Measurements from ENCODE around the gene DUSP23. TPM values are rescaled to one million over a fixed set of nuclear protein-coding genes. Genes with fewer than 3 reads are reported as not detected.

DUSP23 gene
- total and polyA plus RNA-seq, 8 donors, result 3.6 to 107 (median 80.7) TPM; not detected in 1

- Histone ChIP-seq H3K4me1 (no peaks in the 10 kb centered on the region), H3K27me3 (no peaks in the 10 kb centered on the region), H3K9me3 (peaks cover 0 to 12% (median under 1%) of the 10 kb centered on the region in 4 donors), H3K36me3 (no peaks in the 10 kb centered on the region), H3K4me3 (no peak overlapping the region), H3K27ac (no peak overlapping the region)
- intact Hi-C loops (cut with DNase I; ENCODE audit: low total_unique reads), result no loop called here
- WGBS, 5 donors, result 18 to 33% (median 32%) methylated on average over 3 of the region's 3 CpGs
- no peak for TF ChIP-seq POLR2AphosphoS5 (IDR thresholded peaks at IDR 0.05)
- TF ChIP-seq CTCF (IDR thresholded peaks at IDR 0.05), result no peak
- no peak for TF ChIP-seq POLR2A (IDR thresholded peaks at IDR 0.05)
- no peak for TF ChIP-seq EP300 (IDR thresholded peaks at IDR 0.05)
- DNase-seq, result no peak
Observed at GRCh38 chr1:159746666-159747065, 34.1 kb upstream of the DUSP23 start.

DNA sequence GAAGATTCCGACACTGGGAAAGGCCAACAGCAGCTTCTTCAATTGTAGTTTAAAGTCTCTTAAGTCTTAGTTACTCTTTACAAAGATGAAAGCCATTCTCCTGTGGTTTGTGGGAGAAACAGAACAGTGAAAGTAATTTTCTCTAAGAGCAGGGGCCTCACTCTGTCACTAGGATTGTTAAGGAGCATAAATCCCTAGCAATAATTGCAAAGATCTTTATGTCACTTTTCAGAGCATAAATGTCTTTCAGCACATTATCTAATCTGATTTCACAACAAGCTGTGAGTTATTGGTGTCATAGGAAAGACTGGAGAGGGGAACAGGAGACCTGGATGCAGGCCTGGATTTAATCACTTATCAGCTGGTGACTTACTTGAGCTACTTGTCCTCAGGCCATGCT is 32.4 kb upstream of the DUSP23 start:
- H3K27ac ChIP-seq, result no peak overlapping the region
- no peak overlapping the region for H3K4me3 ChIP-seq
- H3K4me1 ChIP-seq, result no peaks in the 10 kb centered on the region
- intact Hi-C loops (cut with DNase I; ENCODE audit: low total_unique reads), result no loop called here
- no peaks in the 10 kb centered on the region for H3K36me3 ChIP-seq
- H3K27me3 ChIP-seq, result no peaks in the 10 kb centered on the region
- no peak for DNase-seq
- TF ChIP-seq EP300 (IDR thresholded peaks at IDR 0.05), result no peak
- TF ChIP-seq POLR2AphosphoS5 (IDR thresholded peaks at IDR 0.05), result no peak
- TF ChIP-seq CTCF (IDR thresholded peaks at IDR 0.05), result no peak
- TF ChIP-seq POLR2A (IDR thresholded peaks at IDR 0.05), result no peak
- WGBS, 5 donors, result 90 to 100% (median 93%) methylated on average over 1 of the region's 1 CpG
- no peaks in the 10 kb centered on the region for H3K9me3 ChIP-seq

DNA sequence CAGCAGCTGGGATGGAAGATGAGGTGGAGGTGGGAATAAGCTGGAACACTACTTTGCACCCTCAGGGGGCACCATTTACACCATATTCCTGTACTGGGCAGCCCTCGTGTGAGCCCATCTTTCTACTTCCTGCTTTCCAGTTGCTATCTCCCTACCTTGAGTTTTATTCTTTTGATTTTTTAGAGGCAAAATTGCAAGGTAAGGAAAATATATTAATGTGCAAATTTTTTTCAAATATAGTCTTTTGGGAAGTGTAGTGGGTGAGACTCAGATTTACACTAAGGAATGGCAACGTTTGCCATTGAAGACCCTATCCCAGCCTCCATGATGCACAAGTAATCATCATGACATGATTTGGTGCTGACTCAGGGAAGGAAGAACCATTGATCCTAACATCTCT is 31.1 kb upstream of the DUSP23 start:
- no peak overlapping the region for H3K27ac ChIP-seq
- no peak overlapping the region for H3K4me3 ChIP-seq
- no peak for DNase-seq
- H3K27me3 ChIP-seq, result no peaks in the 10 kb centered on the region
- intact Hi-C loops (cut with DNase I; ENCODE audit: low total_unique reads), result no loop called here
- no peaks in the 10 kb centered on the region for H3K9me3 ChIP-seq
- no peaks in the 10 kb centered on the region for H3K4me1 ChIP-seq
- no peak for TF ChIP-seq CTCF (IDR thresholded peaks at IDR 0.05)
- TF ChIP-seq POLR2AphosphoS5 (IDR thresholded peaks at IDR 0.05), result no peak
- TF ChIP-seq POLR2A (IDR thresholded peaks at IDR 0.05), result no peak
- no peak for TF ChIP-seq EP300 (IDR thresholded peaks at IDR 0.05)
- 60 to 84% (median 69%) methylated on average over 2 of the region's 2 CpGs for WGBS, 5 donors
- no peaks in the 10 kb centered on the region for H3K36me3 ChIP-seq

DNA sequence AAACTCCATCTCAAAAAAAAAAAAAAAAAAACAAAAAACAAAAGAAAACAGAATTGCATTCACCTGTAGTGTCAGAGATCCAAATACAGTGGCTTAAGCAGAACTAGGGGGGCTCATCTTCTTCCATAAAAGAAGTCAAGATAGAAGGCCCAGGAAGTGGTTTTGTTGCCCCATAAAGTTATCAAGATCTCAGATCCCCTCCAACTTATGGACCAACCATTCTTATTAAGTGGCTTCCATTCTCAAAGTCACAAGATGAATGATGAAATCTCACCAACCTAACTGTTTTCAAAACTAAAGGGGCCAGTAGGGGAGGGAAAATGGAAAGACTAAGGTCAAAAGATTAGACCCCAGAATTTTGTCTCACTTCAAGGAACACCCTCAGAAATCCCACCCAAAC is 30.1 kb upstream of the DUSP23 start:
- no peak for TF ChIP-seq POLR2A (IDR thresholded peaks at IDR 0.05)
- TF ChIP-seq CTCF (IDR thresholded peaks at IDR 0.05), result no peak
- no peak for TF ChIP-seq EP300 (IDR thresholded peaks at IDR 0.05)
- no peak for TF ChIP-seq POLR2AphosphoS5 (IDR thresholded peaks at IDR 0.05)
- no peak for DNase-seq
- H3K27me3 ChIP-seq, result no peaks in the 10 kb centered on the region
- intact Hi-C loops (cut with DNase I; ENCODE audit: low total_unique reads), result no loop called here
- H3K4me3 ChIP-seq, result no peak overlapping the region
- H3K27ac ChIP-seq, result no peak overlapping the region
- no peaks in the 10 kb centered on the region for H3K4me1 ChIP-seq
- no peaks in the 10 kb centered on the region for H3K36me3 ChIP-seq
- no peaks in the 10 kb centered on the region for H3K9me3 ChIP-seq

Data from stomach (tissue), 9 donors.